Daoy (cell line): ENCODE results near the gene TCAF1. TPM values are rescaled to one million over a fixed set of nuclear protein-coding genes. Genes with fewer than 3 reads are reported as not detected.
"Not testable (repeated sequence)": the region's sequence is repeated elsewhere in the genome, so short reads cannot be mapped to it uniquely, and the experiment has no call there.

Experiments
- DNase-seq: peaks from one replicate; pipeline ENCODE4 v3.0.0-alpha.2; 2015; ENCODE audit warnings: low read depth
- total RNA-seq: library from RNA; depleted of rRNA; stranded (reverse); fragments of >200 nt; shearing (Covaris generic); gene quantifications from 2 replicates; pipeline ENCODE4 v1.2.3, GENCODE V29; 2014

TCAF1 gene
- total RNA-seq, 1 experiment from 2014 or later, result 43.8 TPM

- not testable (repeated sequence) for DNase-seq
Observed at GRCh38 chr7:143857994-143858393, 44.0 kb downstream of the TCAF1 start.

GRCh38 chr7:143855443-143855842 lies 46.5 kb downstream of the TCAF1 start:
- not testable (repeated sequence) for DNase-seq

GRCh38 chr7:143850682-143851081 lies 51.3 kb downstream of the TCAF1 start:
- no peak for DNase-seq

GRCh38 chr7:143849785-143850479 lies 52.0 kb downstream of the TCAF1 start:
- no peak for DNase-seq

GRCh38 chr7:143848192-143848591 lies 53.8 kb downstream of the TCAF1 start:
- no peak for DNase-seq

GRCh38 chr7:143846692-143847091 lies 55.3 kb downstream of the TCAF1 start:
- DNase-seq, result no peak

GRCh38 chr7:143841696-143842095 lies 60.3 kb downstream of the TCAF1 start:
- DNase-seq, result not testable (repeated sequence)

- DNase-seq, result not testable (repeated sequence)
Observed at GRCh38 chr7:143840062-143840461, 61.9 kb downstream of the TCAF1 start.

GRCh38 chr7:143837223-143837622 lies 64.8 kb downstream of the TCAF1 start:
- DNase-seq, result not testable (repeated sequence)

GRCh38 chr7:143836622-143837021 lies 65.4 kb downstream of the TCAF1 start:
- not testable (repeated sequence) for DNase-seq

- DNase-seq, result not testable (repeated sequence)
Observed at GRCh38 chr7:143836088-143836487, 65.9 kb downstream of the TCAF1 start.

- DNase-seq, result not testable (repeated sequence)
Observed at GRCh38 chr7:143826578-143826977, 75.4 kb downstream of the TCAF1 start.

GRCh38 chr7:143824295-143825135 lies 77.5 kb downstream of the TCAF1 start:
- not testable (repeated sequence) for DNase-seq

- DNase-seq, result not testable (repeated sequence)
Observed at GRCh38 chr7:143823634-143824294, 78.2 kb downstream of the TCAF1 start.

GRCh38 chr7:143821392-143822277 lies 80.3 kb downstream of the TCAF1 start:
- not testable (repeated sequence) for DNase-seq

- not testable (repeated sequence) for DNase-seq
Observed at GRCh38 chr7:143817873-143818272, 84.1 kb downstream of the TCAF1 start.

- DNase-seq, result peak; percentile 0
Observed at GRCh38 chr7:143816471-143817133, 85.4 kb downstream of the TCAF1 start.

- DNase-seq, result not testable (repeated sequence)
Observed at GRCh38 chr7:143810639-143811038, 91.3 kb downstream of the TCAF1 start.

GRCh38 chr7:143806664-143807071 lies 95.3 kb downstream of the TCAF1 start:
- DNase-seq, result not testable (repeated sequence)
